GM12891 (cell line): ENCODE measurements around the gene ENOX1.

ENCODE experiments used
- POLR2A ChIP-seq: IDR thresholded peaks from 2 replicates; pipeline ENCODE4 v1.6.1; 2011; ENCODE audit warnings: low read depth, low read length, control low read depth
- POLR2AphosphoS5 ChIP-seq: IDR thresholded peaks from 2 replicates; pipeline ENCODE4 v1.6.1; 2011; ENCODE audit warnings: low read depth, low read length, control low read depth
- POU2F2 ChIP-seq: IDR thresholded peaks from 2 replicates; pipeline ENCODE4 v1.6.1; 2011; ENCODE audit warnings: low read depth, mild to moderate bottlenecking, control low read depth, low read length, moderate library complexity
- TAF1 ChIP-seq: IDR thresholded peaks from 2 replicates; pipeline ENCODE4 v1.6.1; 2011; ENCODE audit warnings: low read depth, low read length, control low read depth

- TF ChIP-seq POLR2A = no peak
- no peak for TF ChIP-seq TAF1
- no peak for TF ChIP-seq POU2F2
- no peak for TF ChIP-seq POLR2AphosphoS5
These were observed 565.7 kb downstream of the ENOX1 start for GRCh38 chr13:43220873-43221595.
